K562 (cell line): Measurements from ENCODE around the gene SMAD3. TPM values are rescaled to one million over a fixed set of nuclear protein-coding genes. Genes with fewer than 3 reads are reported as not detected.
A peak's percentile ranks its signal among the peaks of the same experiment; 100 is the strongest.

Source experiments
- ARID3A ChIP-seq: IDR thresholded peaks from 2 replicates; pipeline ENCODE4 v1.6.1; 2012; ENCODE audit warnings: low read depth, low read length, improper control_type of control experiment, borderline replicate concordance
- CLOCK ChIP-seq: fragments of 250-450 bp; sonication (Bioruptor Pico); IDR thresholded peaks from 2 replicates; pipeline ENCODE4 v1.4.0; 2020; ENCODE audit warnings: mild to moderate bottlenecking, moderate library complexity, borderline replicate concordance
- DPF2 ChIP-seq: fragments of 450-650 bp; IDR thresholded peaks from 2 replicates; pipeline ENCODE4 v1.6.1; 2016
- GATA2 ChIP-seq: sonication (generic); formaldehyde crosslinking; IDR thresholded peaks from 2 replicates; pipeline ENCODE4 v1.4.0; 2020; ENCODE audit warnings: mild to moderate bottlenecking, missing genetic modification reagents
- HDGF ChIP-seq: fragments of 450-650 bp; IDR thresholded peaks from 2 replicates; pipeline ENCODE4 v1.6.1; 2016
- HMBOX1 ChIP-seq: sonication (generic); IDR thresholded peaks from 2 replicates; pipeline ENCODE4 v1.6.1; 2016
- KDM1A ChIP-seq, 2 experiments: fragments of 450-650 bp; IDR thresholded peaks; 2 replicates each; pipeline ENCODE4 v1.6.1; 2016; ENCODE audit warnings: mild to moderate bottlenecking in 2 of 2
- PHB2 ChIP-seq: fragments of 450-650 bp; IDR thresholded peaks from 2 replicates; pipeline ENCODE4 v1.6.1; 2017; ENCODE audit warnings: low read depth
- SMAD2 ChIP-seq: fragments of 150-350 bp; IDR thresholded peaks from 2 replicates; pipeline ENCODE4 v1.6.1; 2014; ENCODE audit warnings: low read depth, mild to moderate bottlenecking, low read length
- TEAD4 ChIP-seq, 2 experiments: sonication (generic) in 1 of 2; formaldehyde crosslinking in 1 of 2; IDR thresholded peaks; 2 replicates each; pipeline versions ENCODE4 v1.6.1 to v1.8.0; 2012 to 2022; ENCODE audit warnings: borderline replicate concordance in 1 of 2, inconsistent platforms in 1 of 2, low read length in 1 of 2, mild to moderate bottlenecking in 1 of 2, missing genetic modification reagents in 1 of 2
- THAP7 ChIP-seq: fragments of 250-450 bp; sonication (Bioruptor Pico); IDR thresholded peaks from 2 replicates; pipeline ENCODE4 v1.5.0; 2021
- VEZF1 ChIP-seq: fragments of 200-800 bp; sonication (Bioruptor generic); IDR thresholded peaks from 2 replicates; pipeline ENCODE4 v1.6.1; 2017; ENCODE audit warnings: missing genetic modification characterization, missing compliant biosample characterization
- ZBTB43 ChIP-seq: sonication (generic); formaldehyde crosslinking; IDR thresholded peaks from 2 replicates; pipeline ENCODE4 v1.8.0; 2023; ENCODE audit warnings: mild to moderate bottlenecking, missing genetic modification reagents
- ZNF212 ChIP-seq: fragments of 450-650 bp; formaldehyde crosslinking; IDR thresholded peaks from 2 replicates; pipeline ENCODE4 v1.4.0; 2020; ENCODE audit warnings: mild to moderate bottlenecking
- ZNF280B ChIP-seq: fragments of 250-450 bp; sonication (Bioruptor Pico); IDR thresholded peaks from 2 replicates; pipeline ENCODE4 v1.5.1; 2021; ENCODE audit warnings: mild to moderate bottlenecking
- ZNF780A ChIP-seq: fragments of 250-450 bp; sonication (Bioruptor Pico); IDR thresholded peaks from 2 replicates; pipeline ENCODE4 v1.5.0; 2021; ENCODE audit warnings: mild to moderate bottlenecking
- polyA plus RNA-seq, 8 experiments: library from polyadenylated mRNA; depleted of rRNA in 4 of 8; stranded (reverse) in 5 of 8; unstranded in 3 of 8; fragments of >200 nt; fragmentation: Nextera tagmentation in 2 of 8; fragmentation: Illumina TruSeq in 1 of 8; extraction: Ambion mirVana in 2 of 8; extraction: Trizol in 1 of 8; gene quantifications; 2 replicates each; pipeline versions ENCODE4 v1.2.1 to v1.2.3, GENCODE V29; 2011 to 2014; ENCODE audit warnings: inconsistent platforms in 1 of 8, missing spikeins in 1 of 8
- total RNA-seq, 7 experiments: library from RNA; depleted of rRNA in 6 of 7; stranded (reverse); fragments of >200 nt in 6 of 7; fragmentation: Illumina TruSeq in 2 of 7; extraction: Trizol in 2 of 7; gene quantifications; 2 replicates each; pipeline versions ENCODE4 v1.2.1 to v1.2.3, GENCODE V29; 2011 to 2021; ENCODE audit warnings: low replicate concordance in 1 of 7

The SMAD3 gene
- total and polyA plus RNA-seq, 9 of the 15 experiments (the other 6 are each of a cell fraction or from before 2014, with no cell fraction given): 4.3 to 39.2 (median 11.1) TPM

- TF ChIP-seq ZBTB43 (CRISPR knock-in tag) (no peak), THAP7 (no peak), KDM1A (IDR thresholded peaks at IDR 0.05) (peak; percentile 76 to 83; a peak in 3 of 4 replicates), DPF2 (peak; percentile 99), SMAD2 (no peak), ZNF780A (no peak), GATA2 (CRISPR knock-in tag) (peak; percentile 30; the same call in 1 of the 2 replicates), VEZF1 (CRISPR knock-in tag) (peak; percentile 53; the same call in 1 of the 2 replicates), ARID3A (peak; percentile 88; the same call in 1 of the 2 replicates), HMBOX1 (peak; percentile 60; the same call in 1 of the 2 replicates), ZNF212 (no peak), TEAD4 (IDR thresholded peaks at IDR 0.05; ENCODE audit: low read length) (peak; percentile 51; the same call in 1 of the 2 replicates), TEAD4 (CRISPR knock-in tag; IDR thresholded peaks at IDR 0.05; ENCODE audit: borderline replicate concordance) (no peak), PHB2 (no peak), CLOCK (no peak), ZNF280B (CRISPR knock-in tag) (no peak), HDGF (0 out of 2 replicates have a peak, but pooled peaks have one; percentile 24)
These were observed 40.9 kb upstream of the SMAD3 start (continued) for GRCh38 chr15:67024314-67024997.
